Breast epithelium (tissue), 3 donors: ENCODE measurements around the gene POLD4.

Experiments
- CTCF ChIP-seq, 3 donors: fragments of 450-650 bp; IDR thresholded peaks; one replicate each; pipeline ENCODE4 v1.5.1; 2016 to 2017; ENCODE audit warnings: antibody characterized with exemption in 3 of 3, mild to moderate bottlenecking in 3 of 3, moderate library complexity in 3 of 3
- POLR2A ChIP-seq: fragments of 450-650 bp; IDR thresholded peaks from one replicate; pipeline ENCODE4 v1.6.1; 2016; ENCODE audit warnings: antibody characterized with exemption, mild to moderate bottlenecking, moderate library complexity
- POLR2AphosphoS5 ChIP-seq, 3 donors: sonication (generic); formaldehyde crosslinking; IDR thresholded peaks; one replicate each; pipeline ENCODE4 v1.6.1; 2017; ENCODE audit warnings: antibody characterized with exemption in 3 of 3

DNA sequence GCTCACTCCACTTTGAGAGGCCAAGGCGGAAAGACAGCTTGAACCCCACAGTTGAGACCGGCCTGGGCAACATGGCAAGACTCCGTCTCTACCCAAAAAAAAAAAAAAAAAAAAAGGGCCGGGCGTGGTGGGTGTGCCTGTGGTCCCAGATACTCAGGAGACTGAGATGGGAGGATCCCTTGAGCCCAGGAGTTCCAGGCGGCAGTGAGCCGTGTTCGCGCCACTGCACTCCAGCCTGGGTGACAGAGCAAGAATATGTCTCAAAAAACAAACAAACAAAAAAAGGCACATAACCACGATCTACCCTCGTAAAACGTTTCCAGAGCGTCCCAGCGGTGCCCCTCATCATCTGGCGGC is 37.6 kb upstream of the POLD4 start:
- TF ChIP-seq CTCF (IDR thresholded peaks at IDR 0.05) (no peak), POLR2A (no peak), POLR2AphosphoS5 (IDR thresholded peaks at IDR 0.05) (no peak)
